Stomach (tissue), 9 donors: ENCODE data around the gene PLCB1. TPM values are rescaled to one million over a fixed set of nuclear protein-coding genes. Genes with fewer than 3 reads are reported as not detected.

Experiments used
- DNase-seq, 2 donors: peaks; one replicate each; pipeline versions ENCODE4 v3.0.0 to v3.0.0-alpha.2; 2013 to 2019
- H3K27ac ChIP-seq, 5 donors: fragments of 200-600 bp in 4 of 5; sonication (generic) in 4 of 5; one replicate each; pipeline ENCODE4 v1.5.1; 2013 to 2019; ENCODE audit warnings: mild to moderate bottlenecking in 1 of 5, moderate library complexity in 1 of 5
- H3K27me3 ChIP-seq, 3 donors: fragments of 200-600 bp; sonication (generic); one replicate each; pipeline ENCODE4 v1.5.1; 2017 to 2019; ENCODE audit warnings: mixed run types in 1 of 3
- H3K36me3 ChIP-seq, 4 donors: fragments of 200-600 bp; sonication (generic); 1 replicate in 3 of 4; 2 replicates in 1 of 4; pipeline ENCODE4 v1.5.1; 2016 to 2019
- H3K4me1 ChIP-seq, 4 donors: fragments of 200-600 bp; sonication (generic); one replicate each; pipeline ENCODE4 v1.5.1; 2016 to 2019
- H3K4me3 ChIP-seq, 4 donors: fragments of 200-600 bp; sonication (generic) in 3 of 4; one replicate each; pipeline ENCODE4 v1.5.1; 2016 to 2019; ENCODE audit warnings: mild to moderate bottlenecking in 1 of 4
- H3K9me3 ChIP-seq, 4 donors: fragments of 200-600 bp; sonication (generic); one replicate each; pipeline ENCODE4 v1.5.1; 2016 to 2019
- CTCF ChIP-seq, 7 experiments: fragments of 450-650 bp in 4 of 7; fragments of 200-600 bp in 3 of 7; sonication (generic) in 3 of 7; IDR thresholded peaks; one replicate each; pipeline ENCODE4 v1.5.1; 2016 to 2019; ENCODE audit warnings: antibody characterized with exemption in 7 of 7, control low read depth in 2 of 7, mild to moderate bottlenecking in 1 of 7
- EP300 ChIP-seq: sonication (generic); formaldehyde crosslinking; IDR thresholded peaks from one replicate; pipeline ENCODE4 v1.6.1; 2017; ENCODE audit warnings: antibody characterized with exemption
- POLR2A ChIP-seq, 4 donors: fragments of 450-650 bp; IDR thresholded peaks; one replicate each; pipeline ENCODE4 v1.6.1; 2016; ENCODE audit warnings: antibody characterized with exemption in 4 of 4, control low read depth in 2 of 4, mild to moderate bottlenecking in 1 of 4, moderate library complexity in 1 of 4
- POLR2AphosphoS5 ChIP-seq, 3 donors: sonication (generic); formaldehyde crosslinking; IDR thresholded peaks; one replicate each; pipeline ENCODE4 v1.6.1; 2016; ENCODE audit warnings: antibody characterized with exemption in 3 of 3
- WGBS, 5 donors: extraction: QIAGEN DNeasy Blood & Tissue Kit in 3 of 5; methylation state at CpG; one replicate each; pipeline versions ENCODE4 v1.1.5 to v1.1.7; 2013 to 2018; 5-methylcytosine and 5-hydroxymethylcytosine counted together
- intact Hi-C: fragments of 100-400 bp; cut with DNase I; formaldehyde crosslinking; loops from one replicate; pipeline ENCODE4 v1.15.1; 2023; ENCODE audit warnings: low total_unique reads
- polyA plus RNA-seq, 3 donors: library from polyadenylated mRNA; stranded (reverse); fragments of 200-250 nt; gene quantifications; one replicate each; pipeline ENCODE4 v1.2.3, GENCODE V29; 2013
- total RNA-seq, 5 donors: library from RNA; depleted of rRNA; stranded (reverse); fragments of >200 nt; gene quantifications; one replicate each; pipeline versions ENCODE4 v1.1.0 to v1.2.3, GENCODE V29; 2014 to 2016
- donor health status: healthy with polysubstance abuse.
- donor health status: Bipolar disorder and iron deficiency.
- donor health status: healthy.

Gene PLCB1
- total and polyA plus RNA-seq, 8 donors, result 4.1 to 66.5 (median 11.7) TPM

GRCh38 chr20:8305449-8305978 lies 173.4 kb downstream of the PLCB1 start:
- WGBS, 5 donors, result 62 to 70% (median 67%) methylated on average over 11 of the region's 11 CpGs

GRCh38 chr20:8306937-8307336 lies 174.9 kb downstream of the PLCB1 start:
- intact Hi-C loops, result no loop called here
- no peak for TF ChIP-seq POLR2A (IDR thresholded peaks at IDR 0.05)
- no peak for TF ChIP-seq CTCF (IDR thresholded peaks at IDR 0.05)
- TF ChIP-seq POLR2AphosphoS5 (IDR thresholded peaks at IDR 0.05), result no peak
- TF ChIP-seq EP300, result no peak
- WGBS, 5 donors, result 40 to 50% (median 43%) methylated on average over 3 of the region's 3 CpGs
- H3K27ac ChIP-seq, result no peak overlapping the region
- H3K4me1 ChIP-seq, result peaks cover 0 to 36% (median 15%) of the 10 kb centered on the region in 4 donors
- H3K36me3 ChIP-seq, result no peaks in the 10 kb centered on the region
- H3K9me3 ChIP-seq, result no peaks in the 10 kb centered on the region
- DNase-seq, result no peak
- no peak overlapping the region for H3K4me3 ChIP-seq
- no peaks in the 10 kb centered on the region for H3K27me3 ChIP-seq

More at GRCh38 chr20:8305449-8305978, 173.4 kb downstream of the PLCB1 start:
- H3K4me1 ChIP-seq, result peaks cover 0 to 36% (median 19%) of the 10 kb centered on the region in 4 donors
- no peak overlapping the region for H3K4me3 ChIP-seq
- no peaks in the 10 kb centered on the region for H3K27me3 ChIP-seq
- no peak overlapping the region for H3K27ac ChIP-seq
- peak; percentile 71 to 73 for DNase-seq
- intact Hi-C loops, result no loop called here
- no peak for TF ChIP-seq EP300
- peak in 4 of 7 experiments; percentile 35 to 57 (median 46) for TF ChIP-seq CTCF (IDR thresholded peaks at IDR 0.05)
- H3K36me3 ChIP-seq, result no peaks in the 10 kb centered on the region
- H3K9me3 ChIP-seq, result no peaks in the 10 kb centered on the region

GRCh38 chr20:8309634-8310033 lies 177.6 kb downstream of the PLCB1 start:
- Histone ChIP-seq H3K4me3 (no peak overlapping the region), H3K36me3 (no peaks in the 10 kb centered on the region), H3K9me3 (no peaks in the 10 kb centered on the region), H3K4me1 (peaks cover 0 to 22% (median 9%) of the 10 kb centered on the region in 4 donors), H3K27me3 (no peaks in the 10 kb centered on the region), H3K27ac (no peak overlapping the region)
- 31 to 53% (median 44%) methylated on average over 5 of the region's 5 CpGs for WGBS, 5 donors
- DNase-seq, result peak in 1 of 2 donors; percentile 53
- TF ChIP-seq CTCF (IDR thresholded peaks at IDR 0.05) (no peak), POLR2A (IDR thresholded peaks at IDR 0.05) (no peak), EP300 (no peak), POLR2AphosphoS5 (IDR thresholded peaks at IDR 0.05) (no peak)
- intact Hi-C loops, result no loop called here

- intact Hi-C loops, result no loop called here
- WGBS, 5 donors, result 37 to 62% (median 47%) methylated on average over 4 of the region's 4 CpGs
- H3K36me3 ChIP-seq, result no peaks in the 10 kb centered on the region
- TF ChIP-seq POLR2AphosphoS5 (IDR thresholded peaks at IDR 0.05), result no peak
- TF ChIP-seq CTCF (IDR thresholded peaks at IDR 0.05), result no peak
- no peak for TF ChIP-seq POLR2A (IDR thresholded peaks at IDR 0.05)
- no peak for TF ChIP-seq EP300
- no peaks in the 10 kb centered on the region for H3K27me3 ChIP-seq
- no peak for DNase-seq
- peaks cover 0 to 24% (median 9%) of the 10 kb centered on the region in 4 donors for H3K4me1 ChIP-seq
- no peaks in the 10 kb centered on the region for H3K9me3 ChIP-seq
- no peak overlapping the region for H3K27ac ChIP-seq
- H3K4me3 ChIP-seq, result no peak overlapping the region
Measured at GRCh38 chr20:8310618-8311017, 178.6 kb downstream of the PLCB1 start.
